NOMO-1 treated with DMSO at 0.1 percent for 48 hours (cell line): ENCODE data around the gene MISP.
"Not testable (repeated sequence)": the region's sequence is repeated elsewhere in the genome, so short reads cannot be mapped to it uniquely, and the experiment has no call there.

Experiments used
- DNase-seq: peaks from one replicate; lab custom pipeline; 2025; ENCODE audit not compliant: unreplicated experiment; lab: John Stamatoyannopoulos, UW

MISP gene

GRCh38 chr19:750640-751423 lies at the start of gene MISP:
TSS of gene MISP (plus strand) at chr19:751112. CDS start at chr19:756947, 5,835 bp downstream.
- DNase-seq, result no peak

- DNase-seq, result not testable (repeated sequence)
Measured at GRCh38 chr19:702847-703246, 48.1 kb upstream of the MISP start.

GRCh38 chr19:703329-703650 lies 47.6 kb upstream of the MISP start:
- DNase-seq, result no peak

- DNase-seq, result peak; percentile 98
Measured at GRCh38 chr19:703651-704446, 47.1 kb upstream of the MISP start.

GRCh38 chr19:704447-704741 lies 46.5 kb upstream of the MISP start:
- no peak for DNase-seq

GRCh38 chr19:708154-709143 lies 42.5 kb upstream of the MISP start, which contains the start of gene PALM:
TSS of gene PALM (plus strand) at chr19:708935. CDS start at chr19:709147, 212 bp downstream.
- DNase-seq, result no peak

- no peak for DNase-seq
Measured at GRCh38 chr19:709196-709964, 41.5 kb upstream of the MISP start.

- DNase-seq, result no peak
Measured at GRCh38 chr19:709965-710571, 40.8 kb upstream of the MISP start.

GRCh38 chr19:710767-711166 lies 40.1 kb upstream of the MISP start:
- no peak for DNase-seq

- DNase-seq, result no peak
Measured at GRCh38 chr19:711254-711653, 39.7 kb upstream of the MISP start.

GRCh38 chr19:715347-715746 lies 35.6 kb upstream of the MISP start:
- no peak for DNase-seq

- DNase-seq, result no peak
Measured at GRCh38 chr19:718251-718951, 32.5 kb upstream of the MISP start.

GRCh38 chr19:718991-719512 lies 31.9 kb upstream of the MISP start:
- peak; percentile 11 for DNase-seq

GRCh38 chr19:719636-720344 lies 31.1 kb upstream of the MISP start:
- no peak for DNase-seq

- DNase-seq, result no peak
Measured at GRCh38 chr19:720345-721160, 30.4 kb upstream of the MISP start.

- DNase-seq, result no peak
Measured at GRCh38 chr19:722553-723101, 28.3 kb upstream of the MISP start.

- no peak for DNase-seq
Measured at GRCh38 chr19:723247-723646, 27.7 kb upstream of the MISP start.

GRCh38 chr19:723714-724113 lies 27.2 kb upstream of the MISP start:
- DNase-seq, result no peak
